ENCODE data around the gene MYOZ2. TPM values are rescaled to one million over a fixed set of nuclear protein-coding genes. Genes with fewer than 3 reads are reported as not detected.
A peak's percentile ranks its signal among the peaks of the same experiment; 100 is the strongest.

The MYOZ2 gene
- total RNA-seq, 4 donors from 2014 or later, result not detected

- H3K27ac ChIP-seq, result no peak overlapping the region
- DNase-seq, result no peak
- WGBS, 2 donors, result 90 to 95% methylated on average over 1 of the region's 1 CpG
Observed at GRCh38 chr4:119098306-119098705, 37.3 kb upstream of the MYOZ2 start.

GRCh38 chr4:119099227-119099810 lies 36.3 kb upstream of the MYOZ2 start:
- H3K9me3 ChIP-seq, result no peaks in the 10 kb centered on the region
- H3K27ac ChIP-seq, result peak overlapping the region in 1 of 3 donors; percentile 8
- WGBS, 2 donors, result 38 to 66% methylated on average over 1 of the region's 1 CpG
- DNase-seq, result no peak
- intact Hi-C loops (cut with DNase I), result no loop called here
- no peaks in the 10 kb centered on the region for H3K4me1 ChIP-seq
- no peaks in the 10 kb centered on the region for H3K36me3 ChIP-seq
- H3K27me3 ChIP-seq, result no peaks in the 10 kb centered on the region
- TF ChIP-seq CTCF (IDR thresholded peaks at IDR 0.05), result no peak
- no peak for TF ChIP-seq POLR2A (IDR thresholded peaks at IDR 0.05)
- no peak overlapping the region for H3K4me3 ChIP-seq (replicated peaks in 1 of 3)

More at GRCh38 chr4:119098306-119098705, 37.3 kb upstream of the MYOZ2 start:
- H3K27me3 ChIP-seq, result no peaks in the 10 kb centered on the region
- H3K36me3 ChIP-seq, result no peaks in the 10 kb centered on the region
- no peak overlapping the region for H3K4me3 ChIP-seq (replicated peaks in 1 of 3)
- TF ChIP-seq CTCF (IDR thresholded peaks at IDR 0.05) (no peak), POLR2A (IDR thresholded peaks at IDR 0.05) (no peak)
- H3K9me3 ChIP-seq, result no peaks in the 10 kb centered on the region
- intact Hi-C loops (cut with DNase I), result no loop called here
- H3K4me1 ChIP-seq, result no peaks in the 10 kb centered on the region

- Histone ChIP-seq H3K9me3 (no peaks in the 10 kb centered on the region), H3K4me1 (no peaks in the 10 kb centered on the region), H3K36me3 (no peaks in the 10 kb centered on the region), H3K27ac (no peak overlapping the region), H3K27me3 (no peaks in the 10 kb centered on the region), H3K4me3 (replicated peaks in 1 of 3) (no peak overlapping the region)
- intact Hi-C loops (cut with DNase I), result no loop called here
- no peak for TF ChIP-seq CTCF (IDR thresholded peaks at IDR 0.05)
- DNase-seq, result no peak
- 0 to 34% methylated on average over 1 of the region's 1 CpG for WGBS, 2 donors
Observed at GRCh38 chr4:119100655-119101054, 35.0 kb upstream of the MYOZ2 start.

- 57 to 75% methylated on average over 2 of the region's 2 CpGs for WGBS, 2 donors
- no peaks in the 10 kb centered on the region for H3K36me3 ChIP-seq
- H3K4me3 ChIP-seq (replicated peaks in 1 of 3), result no peak overlapping the region
- H3K4me1 ChIP-seq, result no peaks in the 10 kb centered on the region
- TF ChIP-seq POLR2A (IDR thresholded peaks at IDR 0.05) (no peak), CTCF (IDR thresholded peaks at IDR 0.05) (no peak)
- H3K27ac ChIP-seq, result peak overlapping the region in 1 of 3 donors; percentile 28
- H3K9me3 ChIP-seq, result no peaks in the 10 kb centered on the region
- intact Hi-C loops (cut with DNase I), result no loop called here
- no peak for DNase-seq
- H3K27me3 ChIP-seq, result no peaks in the 10 kb centered on the region
Observed at GRCh38 chr4:119103263-119103662, 32.4 kb upstream of the MYOZ2 start.

- Histone ChIP-seq H3K27ac (no peak overlapping the region), H3K36me3 (no peaks in the 10 kb centered on the region), H3K4me1 (no peaks in the 10 kb centered on the region), H3K4me3 (replicated peaks in 1 of 3) (no peak overlapping the region), H3K9me3 (no peaks in the 10 kb centered on the region), H3K27me3 (no peaks in the 10 kb centered on the region)
- no peak for DNase-seq
- intact Hi-C loops (cut with DNase I), result no loop called here
- TF ChIP-seq CTCF (IDR thresholded peaks at IDR 0.05) (no peak), POLR2A (IDR thresholded peaks at IDR 0.05) (no peak)
- 85 to 96% methylated on average over 4 of the region's 4 CpGs for WGBS, 2 donors
Observed at GRCh38 chr4:119104644-119105273, 30.9 kb upstream of the MYOZ2 start.
